Calu3 (cell line): Measurements from ENCODE around the gene DCAF12L2. TPM values are rescaled to one million over a fixed set of nuclear protein-coding genes. Genes with fewer than 3 reads are reported as not detected.
"Not testable (repeated sequence)": the region's sequence is repeated elsewhere in the genome, so short reads cannot be mapped to it uniquely, and the experiment has no call there.

ENCODE experiments used
- Bru-seq: library from RNA; stranded (reverse); fragments of 400-500 nt; gene quantifications from one replicate; lab custom pipeline; 2021; lab: Mats Ljungman, UMichigan
- BruChase-seq, 2 experiments: library from RNA; stranded (reverse); fragments of 400-500 nt; gene quantifications; one replicate each; lab custom pipeline; 2021; lab: Mats Ljungman, UMichigan
- BruUV-seq: library from RNA; stranded (reverse); fragments of 400-500 nt; replicated peaks from 2 replicates; lab custom pipeline; 2021; lab: Mats Ljungman, UMichigan
- CTCF ChIA-PET: fragments of 300-600 bp; sonication (Branson Sonifier 250); formaldehyde crosslinking; loops from one replicate; lab custom pipeline; 2022; ENCODE audit warnings: antibody characterized with exemption; lab: Charles Lee
- DNase-seq: peaks from one replicate; pipeline ENCODE4 v3.0.0; 2022
- H3K27ac Mint-ChIP-seq: one replicate; pipeline ENCODE4 v1.8.0; 2022; ENCODE audit warnings: mixed read lengths; ENCODE audit not compliant: unreplicated experiment
- H3K27me3 Mint-ChIP-seq: one replicate; pipeline ENCODE4 v1.8.0; 2022; ENCODE audit warnings: mixed read lengths; ENCODE audit not compliant: unreplicated experiment
- H3K36me3 Mint-ChIP-seq: one replicate; pipeline ENCODE4 v1.8.0; 2022; ENCODE audit warnings: mild to moderate bottlenecking, moderate library complexity, mixed read lengths; ENCODE audit not compliant: insufficient read depth, unreplicated experiment
- H3K4me1 Mint-ChIP-seq: one replicate; pipeline ENCODE4 v1.8.0; 2022; ENCODE audit warnings: mild to moderate bottlenecking, low read depth, mixed read lengths; ENCODE audit not compliant: unreplicated experiment
- H3K4me3 Mint-ChIP-seq: one replicate; pipeline ENCODE4 v1.8.0; 2022; ENCODE audit warnings: mild to moderate bottlenecking, low read depth, moderate library complexity, mixed read lengths; ENCODE audit not compliant: unreplicated experiment
- H3K9me3 Mint-ChIP-seq: one replicate; pipeline ENCODE4 v1.8.0; 2022; ENCODE audit warnings: low read depth, mixed read lengths; ENCODE audit not compliant: unreplicated experiment
- CTCF ChIP-seq: fragments of 200-600 bp; IDR thresholded peaks from one replicate; pipeline ENCODE4 v1.8.0; 2022; ENCODE audit warnings: antibody characterized with exemption; ENCODE audit not compliant: unreplicated experiment
- intact Hi-C: fragments of 100-400 bp; cut with micrococcal nuclease; formaldehyde crosslinking; loops from one replicate; pipeline ENCODE4 v1.10.0; 2022; ENCODE audit not compliant: unreplicated experiment
- long read RNA-seq: library from polyadenylated mRNA; stranded (forward); transcript quantifications from one replicate; pipeline ENCODE4 v2.0.0, GENCODE V29; 2022
- total RNA-seq: library from RNA; stranded (reverse); gene quantifications from 2 replicates; pipeline ENCODE4 v1.2.3, GENCODE V29; 2022

The DCAF12L2 gene
- not detected in 2 replicates for total RNA-seq
- Bru-seq, nascent RNA, result not detected
- BruChase-seq, experiment 1, labeled RNA remaining after a 6-hour chase, result not detected
- not detected for BruChase-seq, experiment 2, labeled RNA remaining after a 2-hour chase
- long read RNA-seq, result 0 reads

- no peak for DNase-seq
These were observed at the start of gene DCAF12L2 for GRCh38 chrX:126165721-126166461. TSS of gene DCAF12L2 (minus strand) at chrX:126166289. CDS start at chrX:126165924, 365 bp downstream.

GRCh38 chrX:126190888-126191287 is 24.8 kb upstream of the DCAF12L2 start:
- H3K9me3 Mint-ChIP-seq, H3K4me3 Mint-ChIP-seq, CTCF ChIA-PET, H3K27ac Mint-ChIP-seq, H3K4me1 Mint-ChIP-seq, BruUV-seq, DNase-seq, H3K36me3 Mint-ChIP-seq, intact Hi-C loops, H3K27me3 Mint-ChIP-seq: not testable (repeated sequence)

More at GRCh38 chrX:126165721-126166461, at the start of gene DCAF12L2:
- peaks cover 3% of the 10 kb centered on the region for H3K9me3 Mint-ChIP-seq
- intact Hi-C loops, result no loop called here
- BruUV-seq, result no TSS peak
- H3K4me3 Mint-ChIP-seq, result no peak within 1 kb of the TSS
- TF ChIP-seq CTCF, result no peak
- no peaks in the 10 kb centered on the region for H3K27me3 Mint-ChIP-seq
- H3K36me3 Mint-ChIP-seq, result no peaks in the 10 kb centered on the region
- no peaks in the 10 kb centered on the region for H3K4me1 Mint-ChIP-seq
- CTCF ChIA-PET, result no interaction called here
- no peak within 1 kb of the TSS for H3K27ac Mint-ChIP-seq

DNA sequence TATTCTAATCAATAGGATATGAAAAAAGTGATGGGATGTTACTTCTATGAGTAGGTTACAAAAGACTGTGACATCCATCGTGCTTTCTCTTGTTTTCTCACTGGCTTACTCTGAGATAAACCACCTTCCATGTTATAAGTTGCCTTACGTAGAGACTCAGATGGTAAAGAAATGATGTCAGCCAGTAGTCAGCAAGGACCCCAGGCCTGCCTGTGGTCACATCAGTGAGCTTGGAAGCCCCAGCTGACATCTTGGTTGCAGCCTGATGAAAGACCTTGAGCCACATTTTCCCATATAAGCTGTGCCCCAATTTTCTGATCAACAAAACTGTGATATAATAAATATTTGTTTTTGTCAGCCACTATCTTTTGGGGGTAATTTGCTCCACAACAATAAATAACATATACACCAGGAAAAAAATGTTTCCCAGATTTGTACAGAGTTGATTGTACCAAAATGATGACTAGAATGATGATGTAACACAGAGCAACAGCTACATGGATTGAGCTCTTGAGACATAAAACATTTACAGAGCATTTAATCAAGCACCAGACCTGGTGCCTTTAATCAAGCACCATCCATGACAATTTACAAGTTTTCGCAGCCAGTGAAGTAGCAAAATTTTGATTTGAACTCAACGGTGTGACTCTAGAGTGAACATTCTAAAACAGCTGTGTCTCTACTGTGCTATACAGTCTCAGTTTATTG is 11.2 kb upstream of the DCAF12L2 start:
- no TSS peak for BruUV-seq
- no peaks in the 10 kb centered on the region for H3K27me3 Mint-ChIP-seq
- no peak overlapping the region for H3K27ac Mint-ChIP-seq
- TF ChIP-seq CTCF, result no peak
- H3K4me1 Mint-ChIP-seq, result no peaks in the 10 kb centered on the region
- H3K4me3 Mint-ChIP-seq, result no peak overlapping the region
- no peaks in the 10 kb centered on the region for H3K36me3 Mint-ChIP-seq
- DNase-seq, result no peak
- peaks cover 7% of the 10 kb centered on the region for H3K9me3 Mint-ChIP-seq
- CTCF ChIA-PET, result no interaction called here
- intact Hi-C loops, result no loop called here

GRCh38 chrX:126170720-126171119 is 4.6 kb upstream of the DCAF12L2 start:
- Mint-ChIP-seq H3K36me3 (no peaks in the 10 kb centered on the region), H3K4me1 (no peaks in the 10 kb centered on the region), H3K27me3 (no peaks in the 10 kb centered on the region), H3K4me3 (no peak overlapping the region), H3K27ac (no peak overlapping the region), H3K9me3 (peaks cover 7% of the 10 kb centered on the region)
- TF ChIP-seq CTCF, result no peak
- intact Hi-C loops, result no loop called here
- DNase-seq, result no peak
- no TSS peak for BruUV-seq
- CTCF ChIA-PET, result no interaction called here
